WTC11 (cell line): Measurements from ENCODE around the gene RAB4A. TPM values are rescaled to one million over a fixed set of nuclear protein-coding genes. Genes with fewer than 3 reads are reported as not detected.

Experiments used
- ATAC-seq: fragments of 200-7000 bp; cut with Tn5 transposase; 2 replicates; pipeline ENCODE4 v1.10.0; 2021; ENCODE audit warnings: mild to moderate bottlenecking, moderate library complexity
- CTCF ChIA-PET: fragments of 300-600 bp; sonication (Branson Sonifier 250); formaldehyde crosslinking; loops from one replicate; lab custom pipeline; 2021; ENCODE audit warnings: antibody characterized with exemption; lab: Charles Lee
- POLR2A ChIA-PET: fragments of 350-600 bp; sonication (Branson Sonifier 250); formaldehyde crosslinking; loops from one replicate; lab custom pipeline; 2021; ENCODE audit warnings: antibody characterized with exemption; lab: Charles Lee
- DNase-seq: peaks from one replicate; pipeline ENCODE4 v3.0.0; 2021; ENCODE audit warnings: low spot score
- H3K27ac Mint-ChIP-seq: 2 replicates; pipeline ENCODE4 v1.8.0; 2021; ENCODE audit warnings: mixed read lengths
- H3K27me3 Mint-ChIP-seq: 2 replicates; pipeline ENCODE4 v1.8.0; 2021; ENCODE audit warnings: low read depth, mild to moderate bottlenecking, moderate library complexity, mixed read lengths
- H3K36me3 Mint-ChIP-seq: 2 replicates; pipeline ENCODE4 v1.8.0; 2021; ENCODE audit warnings: mixed read lengths
- H3K4me1 Mint-ChIP-seq: 2 replicates; pipeline ENCODE4 v1.8.0; 2022; ENCODE audit warnings: mixed read lengths
- H3K4me3 Mint-ChIP-seq: 2 replicates; pipeline ENCODE4 v1.8.0; 2021; ENCODE audit warnings: mild to moderate bottlenecking, moderate library complexity, mixed read lengths
- H3K9me3 Mint-ChIP-seq: 2 replicates; pipeline ENCODE4 v1.8.0; 2021; ENCODE audit warnings: mixed read lengths
- E2F5 ChIP-seq: sonication (generic); formaldehyde crosslinking; IDR thresholded peaks from 2 replicates; pipeline ENCODE4 v1.8.1; 2022; ENCODE audit warnings: mild to moderate bottlenecking, moderate library complexity, missing genetic modification reagents
- ETV6 ChIP-seq: sonication (generic); formaldehyde crosslinking; IDR thresholded peaks from 2 replicates; pipeline ENCODE4 v1.8.1; 2022; ENCODE audit warnings: mild to moderate bottlenecking, missing genetic modification reagents
- FOXJ3 ChIP-seq: sonication (generic); formaldehyde crosslinking; IDR thresholded peaks from 2 replicates; pipeline ENCODE4 v1.9.0; 2021; ENCODE audit warnings: missing genetic modification reagents, mild to moderate bottlenecking, borderline replicate concordance
- FOXK1 ChIP-seq: sonication (generic); formaldehyde crosslinking; IDR thresholded peaks from 2 replicates; pipeline ENCODE4 v1.8.0; 2022; ENCODE audit warnings: mild to moderate bottlenecking, moderate library complexity, missing genetic modification reagents
- MXD4 ChIP-seq: fragments of 250-450 bp; sonication (Bioruptor Pico); IDR thresholded peaks from 2 replicates; pipeline ENCODE4 v1.8.0; 2021; ENCODE audit warnings: mild to moderate bottlenecking, moderate library complexity, borderline replicate concordance
- NFE2L1 ChIP-seq: sonication (generic); formaldehyde crosslinking; IDR thresholded peaks from 2 replicates; pipeline ENCODE4 v1.8.1; 2023; ENCODE audit warnings: missing genetic modification reagents
- NR3C1 ChIP-seq: sonication (generic); formaldehyde crosslinking; conservative IDR thresholded peaks from 2 replicates; pipeline ENCODE4 v1.8.1; 2023; ENCODE audit warnings: low read depth, mild to moderate bottlenecking, missing genetic modification reagents
- PRDM15 ChIP-seq: sonication (generic); formaldehyde crosslinking; IDR thresholded peaks from 2 replicates; pipeline ENCODE4 v1.8.0; 2022; ENCODE audit warnings: missing genetic modification reagents
- SOX15 ChIP-seq: fragments of 250-450 bp; sonication (Bioruptor Pico); IDR thresholded peaks from 2 replicates; pipeline ENCODE4 v1.9.0; 2021; ENCODE audit warnings: mild to moderate bottlenecking
- TEAD1 ChIP-seq: sonication (generic); formaldehyde crosslinking; IDR thresholded peaks from 2 replicates; pipeline ENCODE4 v1.8.0; 2022; ENCODE audit warnings: mild to moderate bottlenecking, missing genetic modification reagents
- ZNF138 ChIP-seq: sonication (generic); formaldehyde crosslinking; conservative IDR thresholded peaks from 2 replicates; pipeline ENCODE4 v1.8.1; 2022; ENCODE audit warnings: mild to moderate bottlenecking, moderate library complexity, missing genetic modification reagents
- ZNF425 ChIP-seq: fragments of 250-450 bp; sonication (Bioruptor Pico); conservative IDR thresholded peaks from 2 replicates; pipeline ENCODE4 v1.9.0; 2021; ENCODE audit warnings: mild to moderate bottlenecking
- ZNF512 ChIP-seq: sonication (generic); formaldehyde crosslinking; IDR thresholded peaks from 2 replicates; pipeline ENCODE4 v1.8.1; 2022; ENCODE audit warnings: missing genetic modification reagents, borderline replicate concordance
- total RNA-seq: library from RNA; stranded (reverse); gene quantifications from 3 replicates; pipeline ENCODE4 v1.2.3, GENCODE V29; 2021

RAB4A gene
- total RNA-seq, 1 experiment from 2014 or later: 67.9 TPM

GRCh38 chr1:229280037-229280828, 9.3 kb downstream of the RAB4A start:
- H3K27me3 Mint-ChIP-seq: no peaks in the 10 kb centered on the region
- DNase-seq (no peak), ATAC-seq (no peak)
- no peaks in the 10 kb centered on the region for H3K9me3 Mint-ChIP-seq
- peaks cover 19% of the 10 kb centered on the region for H3K4me1 Mint-ChIP-seq
- ChIA-PET CTCF (interaction anchor here (1.8 kb wide), 1 partner anchor 21 kb away, joined by 4 read pairs; no protein-coding TSS in a partner anchor), POLR2A (no interaction called here)
- H3K4me3 Mint-ChIP-seq: no peak overlapping the region
- no peak overlapping the region for H3K27ac Mint-ChIP-seq
- TF ChIP-seq TEAD1 (CRISPR knock-in tag) (no peak), ZNF512 (no peak), PRDM15 (CRISPR knock-in tag) (no peak), MXD4 (no peak)
- no peaks in the 10 kb centered on the region for H3K36me3 Mint-ChIP-seq

- Mint-ChIP-seq H3K9me3 (no peaks in the 10 kb centered on the region), H3K4me1 (peaks cover 20% of the 10 kb centered on the region), H3K4me3 (no peak overlapping the region), H3K27ac (no peak overlapping the region), H3K36me3 (no peaks in the 10 kb centered on the region), H3K27me3 (no peaks in the 10 kb centered on the region)
- ChIA-PET CTCF (interaction anchor here (1.8 kb wide), 1 partner anchor 22 kb away, joined by 4 read pairs; no protein-coding TSS in a partner anchor), POLR2A (interaction anchor here (0.5 kb wide), 1 partner anchor 501 kb away, joined by 3 read pairs; no protein-coding TSS in a partner anchor)
- TF ChIP-seq FOXK1 (no peak), NR3C1 (CRISPR knock-in tag) (no peak), SOX15 (no peak), NFE2L1 (CRISPR knock-in tag) (no peak), ETV6 (no peak), E2F5 (no peak), FOXJ3 (CRISPR knock-in tag) (no peak), ZNF138 (CRISPR knock-in tag) (no peak), ZNF425 (CRISPR knock-in tag) (no peak)
- no peak for ATAC-seq
- no peak for DNase-seq
These were observed 10.0 kb downstream of the RAB4A start for GRCh38 chr1:229280921-229281320.
